Hepatocyte (in vitro differentiated cells): ENCODE data around the gene PPP4R4.

Source experiments
- CTCF ChIP-seq: fragments of 200-600 bp; sonication (generic); IDR thresholded peaks from 2 replicates; pipeline ENCODE4 v1.5.1; 2016; ENCODE audit warnings: antibody characterized with exemption, mild to moderate bottlenecking; ENCODE audit not compliant: poor library complexity
- EZH2 ChIP-seq: fragments of 200-600 bp; sonication (generic); IDR thresholded peaks from 2 replicates; pipeline ENCODE4 v1.6.1; 2016; ENCODE audit warnings: antibody characterized with exemption, mild to moderate bottlenecking, borderline replicate concordance
- EZH2phosphoT487 ChIP-seq: fragments of 200-600 bp; sonication (generic); IDR thresholded peaks from one replicate; pipeline ENCODE4 v1.6.1; 2018; ENCODE audit warnings: antibody characterized with exemption, mild to moderate bottlenecking, low read depth, moderate library complexity; ENCODE audit not compliant: unreplicated experiment, severe bottlenecking

GRCh38 chr14:94285158-94285557, 111.0 kb downstream of the PPP4R4 start:
- TF ChIP-seq CTCF (no peak), EZH2 (no peak), EZH2phosphoT487 (no peak)
